Stimulated activated CD8-positive, alpha-beta memory T cell treated with anti-CD3 and anti-CD28 coated beads, Interleukin-15, amount 100 ng/mL, for 24 hours (primary cell): ENCODE measurements around the gene UVSSA.
"Not testable (repeated sequence)": the region's sequence is repeated elsewhere in the genome, so short reads cannot be mapped to it uniquely, and the experiment has no call there.

Experiments used
- DNase-seq: peaks from one replicate; pipeline ENCODE4 v3.0.0-alpha.2; 2020; ENCODE audit warnings: low read depth

Gene UVSSA

DNA sequence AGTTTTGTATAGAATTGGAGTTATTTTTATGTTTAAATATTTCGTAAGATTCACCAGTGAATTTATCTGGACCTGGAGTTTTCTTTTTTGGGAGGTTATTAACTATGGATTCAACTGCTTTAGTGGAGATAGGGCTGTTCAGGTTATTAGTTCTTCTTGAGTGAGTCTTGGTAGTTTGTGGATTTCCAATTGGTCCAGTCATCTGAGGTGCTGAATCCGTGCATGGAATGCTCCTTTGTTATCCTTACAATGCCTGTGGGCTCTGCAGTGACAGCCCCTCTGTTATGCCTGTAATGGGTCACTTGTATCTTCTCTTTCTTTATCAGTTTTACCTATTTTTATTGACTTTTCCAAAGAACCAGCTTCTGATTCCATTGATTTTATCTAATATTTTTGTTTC, 74.6 kb downstream of the UVSSA start:
- DNase-seq: no peak

DNA sequence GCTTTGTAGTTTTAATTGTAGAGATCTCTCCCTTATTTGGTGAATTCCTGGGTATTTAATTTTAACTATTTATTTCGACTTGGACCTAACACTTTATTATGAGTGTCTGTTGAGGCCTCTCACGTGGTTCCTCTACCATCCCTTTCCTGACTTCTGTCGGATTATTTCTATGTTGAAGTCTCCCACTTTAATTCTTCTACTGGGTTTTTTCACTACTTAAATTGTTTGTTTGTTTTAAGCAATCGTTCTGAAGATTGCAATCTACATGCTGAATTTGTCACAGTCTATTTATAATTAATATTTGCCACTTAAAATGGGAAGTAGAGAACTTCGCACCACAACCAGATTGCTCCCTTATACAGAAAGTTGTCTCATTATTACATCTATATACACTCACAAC, 80.0 kb downstream of the UVSSA start:
- DNase-seq: no peak

DNA sequence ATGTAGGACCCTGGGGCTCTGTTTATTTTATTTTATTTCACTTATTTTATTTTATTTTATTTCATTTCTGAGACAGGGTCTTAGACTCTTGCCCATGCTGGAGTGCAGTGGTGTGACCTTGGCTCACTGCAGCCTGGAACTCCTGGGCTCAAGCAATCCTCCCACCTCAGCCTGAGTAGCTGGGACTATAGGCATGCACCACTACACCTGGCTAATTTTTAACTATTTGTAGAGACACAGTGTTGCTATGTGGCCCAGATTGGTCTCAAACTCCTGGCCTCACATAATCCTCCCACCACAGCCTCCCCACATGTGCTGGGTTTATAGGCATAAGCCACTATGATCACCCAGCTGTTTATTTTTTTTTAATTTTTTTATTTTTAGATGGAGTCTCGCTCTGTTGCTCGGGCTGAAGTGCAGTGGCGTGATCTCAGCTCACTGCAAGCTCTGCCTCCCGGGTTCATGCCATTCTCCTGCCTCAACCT, 96.7 kb downstream of the UVSSA start:
- not testable (repeated sequence) for DNase-seq
